Measurements from ENCODE around the gene SMIM36.
"Not testable (repeated sequence)": the region's sequence is repeated elsewhere in the genome, so short reads cannot be mapped to it uniquely, and the experiment has no call there.

The SMIM36 gene

DNA sequence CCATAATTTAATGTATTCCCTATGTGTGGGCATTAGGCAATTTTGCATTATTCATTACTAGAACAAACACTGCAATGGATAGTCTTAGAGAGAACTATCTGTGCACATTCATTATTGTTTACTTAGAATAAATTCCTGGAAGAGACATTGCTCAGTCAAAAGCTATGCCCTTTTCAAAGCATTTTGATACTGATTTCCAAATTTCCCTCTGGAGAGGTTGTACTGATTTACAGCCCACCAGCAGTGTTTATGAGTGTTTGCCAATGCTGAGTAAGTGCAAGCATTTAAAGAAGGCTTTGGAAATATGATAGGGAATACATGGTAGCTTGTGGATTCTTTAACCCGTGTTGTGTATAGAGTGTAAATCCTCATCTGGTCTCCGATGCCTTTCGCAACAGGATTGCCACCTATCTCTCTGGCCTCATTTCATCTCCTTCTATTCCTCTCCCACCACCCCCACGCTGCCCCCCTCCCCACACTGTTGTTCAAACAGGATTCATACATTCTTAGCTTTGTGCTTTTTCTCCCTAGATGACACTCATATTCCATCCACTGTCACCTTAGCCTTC lies 56.3 kb downstream of the SMIM36 start:
- no peak for DNase-seq (ENCODE audit: low spot score)

DNA sequence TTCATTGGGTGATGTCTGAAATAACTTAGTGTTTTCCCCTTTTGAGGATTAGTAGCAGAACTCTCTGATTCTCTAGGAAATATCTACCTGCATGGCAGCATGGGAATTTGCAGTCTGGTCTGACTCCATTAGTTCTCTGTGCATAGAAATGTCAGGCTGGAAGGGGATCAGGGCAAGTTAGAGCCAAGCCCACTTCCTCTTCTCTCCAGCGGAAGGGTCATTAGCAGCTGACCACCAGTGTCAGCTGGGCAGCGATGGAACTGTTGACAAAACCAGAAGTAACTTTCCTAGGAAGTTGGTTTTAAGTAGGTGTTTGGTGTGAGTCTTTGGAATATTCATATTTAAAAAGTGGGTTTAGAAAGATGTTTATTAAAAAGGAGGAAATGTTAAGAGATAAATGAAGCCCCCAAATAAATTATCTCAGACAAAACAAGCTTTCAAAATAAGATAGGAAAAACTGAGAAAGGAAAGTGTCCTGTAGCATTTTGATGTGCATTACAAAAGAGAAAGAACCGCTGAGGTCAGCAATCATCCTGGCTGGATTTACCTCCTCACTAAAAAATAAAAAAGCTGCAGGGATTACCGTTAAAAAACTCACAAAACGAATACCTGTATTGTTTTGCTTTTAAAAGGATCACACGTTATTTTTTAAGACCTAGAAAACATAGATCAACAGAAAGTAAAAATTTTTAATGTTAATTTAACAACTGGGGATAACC lies 57.3 kb downstream of the SMIM36 start:
- DNase-seq (ENCODE audit: low spot score): no peak

DNA sequence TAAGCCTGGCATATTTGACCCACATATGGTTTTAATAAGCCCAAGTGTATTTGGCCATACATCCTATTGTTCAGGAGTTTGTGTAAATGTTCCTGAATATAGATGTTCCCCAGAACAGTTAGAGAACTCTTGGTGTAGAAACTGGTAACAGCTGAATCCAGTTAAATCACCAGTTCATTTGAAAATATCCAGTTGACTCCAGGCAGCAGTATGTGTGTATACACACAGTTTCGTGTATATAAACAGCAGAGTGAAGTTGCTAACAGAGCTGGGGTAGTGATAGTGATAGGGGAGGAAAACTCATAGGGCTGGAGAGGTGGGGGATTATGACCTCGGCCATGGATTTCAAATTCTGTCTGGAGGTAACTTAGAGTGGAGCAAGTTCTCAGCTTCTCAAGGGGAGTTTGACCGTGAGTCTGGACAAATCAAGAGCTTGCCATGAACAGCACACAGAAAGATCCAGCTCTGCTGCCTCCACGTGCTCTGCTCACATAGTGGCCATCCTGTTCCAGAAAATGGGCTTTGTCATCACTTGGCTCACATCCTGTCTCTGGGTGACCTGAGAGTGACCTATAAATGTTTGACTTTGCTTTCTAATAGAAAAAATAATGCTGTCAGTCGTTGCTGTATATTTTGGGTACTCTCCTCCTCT lies 59.0 kb downstream of the SMIM36 start:
- DNase-seq (ENCODE audit: low spot score): no peak

DNA sequence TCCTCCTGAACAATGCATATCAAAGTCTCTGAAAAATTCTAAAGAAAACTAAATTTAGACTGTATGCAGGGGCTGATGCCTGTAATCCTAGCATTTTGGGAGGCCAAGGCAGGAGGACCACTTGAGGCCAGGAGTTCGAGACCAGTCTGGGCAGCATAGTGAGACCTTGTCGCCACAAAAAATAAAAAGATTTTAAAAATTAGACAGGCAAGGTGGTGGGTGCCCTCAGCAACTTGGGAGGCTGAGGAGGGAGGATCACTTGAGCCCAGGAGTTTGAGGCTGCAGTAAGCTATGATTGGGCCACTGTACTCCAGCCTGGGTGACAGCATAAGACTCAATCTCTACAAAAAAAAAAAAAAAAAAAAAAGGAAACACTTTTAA lies 59.5 kb downstream of the SMIM36 start:
- no peak for DNase-seq (ENCODE audit: low spot score)

DNA sequence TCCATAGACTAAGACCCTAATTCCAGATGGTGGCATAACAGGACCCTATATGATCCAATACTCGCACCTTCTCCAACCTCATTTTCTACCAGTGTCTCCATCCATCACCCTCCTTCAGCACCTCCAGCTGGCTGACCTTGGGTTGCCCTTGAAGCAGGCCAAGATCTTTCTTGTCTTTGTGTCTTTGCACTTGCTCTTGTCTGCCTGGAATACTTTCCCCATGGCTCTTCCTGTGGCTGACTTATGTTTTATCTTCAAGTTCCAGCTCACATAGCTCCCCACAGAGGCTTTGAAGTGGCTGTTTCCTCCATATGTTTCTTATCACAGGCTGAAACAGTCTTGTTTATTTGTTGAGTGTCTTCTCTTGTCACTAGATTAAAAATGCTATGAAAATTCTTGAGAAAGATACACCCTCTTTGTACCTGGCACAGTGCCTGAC lies 60.0 kb downstream of the SMIM36 start:
- DNase-seq (ENCODE audit: low spot score): no peak

DNA sequence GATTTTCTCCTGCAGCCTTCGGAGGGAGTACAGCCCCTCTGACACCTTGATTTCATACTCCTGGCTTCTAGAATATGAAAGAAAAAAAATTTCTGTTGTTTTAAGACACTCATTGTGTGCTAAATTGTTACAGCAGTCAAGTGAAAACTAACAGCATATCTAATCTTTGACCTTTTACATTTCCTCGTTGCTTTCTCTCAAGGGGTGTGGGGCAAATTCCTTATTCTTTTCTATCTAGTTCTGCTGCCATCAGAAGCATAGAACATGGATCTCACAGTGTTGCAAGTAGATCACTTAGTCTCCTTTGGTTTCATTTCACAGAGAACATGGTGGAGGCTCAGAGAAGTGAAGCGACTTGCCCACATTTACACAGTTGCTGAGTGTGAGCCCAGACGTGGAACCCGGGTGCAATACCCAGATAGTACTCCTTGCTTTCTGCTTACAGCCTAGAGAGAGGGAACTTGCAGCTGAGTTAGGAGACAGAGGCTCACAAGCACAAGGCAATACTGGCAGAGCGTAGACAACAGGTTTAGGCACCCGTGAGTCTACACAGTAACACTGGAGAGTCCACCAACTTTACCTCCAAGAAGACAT lies 60.9 kb downstream of the SMIM36 start:
- no peak for DNase-seq (ENCODE audit: low spot score)

DNA sequence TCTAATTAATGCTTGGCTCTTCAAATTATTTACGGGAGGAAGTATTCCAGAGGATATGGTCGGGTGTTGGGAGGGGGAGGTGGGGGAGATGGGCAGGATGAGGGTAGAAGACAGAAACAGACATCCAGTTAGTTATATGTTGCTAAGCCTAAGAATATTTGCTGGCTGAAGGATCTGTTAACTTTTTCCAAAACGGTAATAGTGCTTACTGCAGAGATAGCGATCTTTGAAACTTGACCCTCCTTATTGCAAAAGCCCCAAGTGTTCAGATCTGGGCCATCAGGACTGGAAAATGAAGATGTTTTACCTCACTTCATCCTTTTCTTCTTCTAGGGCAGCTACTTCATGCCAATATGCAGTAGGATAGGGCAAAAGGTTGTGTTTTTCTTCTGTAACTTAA lies 62.6 kb downstream of the SMIM36 start:
- DNase-seq (ENCODE audit: low spot score): no peak

DNA sequence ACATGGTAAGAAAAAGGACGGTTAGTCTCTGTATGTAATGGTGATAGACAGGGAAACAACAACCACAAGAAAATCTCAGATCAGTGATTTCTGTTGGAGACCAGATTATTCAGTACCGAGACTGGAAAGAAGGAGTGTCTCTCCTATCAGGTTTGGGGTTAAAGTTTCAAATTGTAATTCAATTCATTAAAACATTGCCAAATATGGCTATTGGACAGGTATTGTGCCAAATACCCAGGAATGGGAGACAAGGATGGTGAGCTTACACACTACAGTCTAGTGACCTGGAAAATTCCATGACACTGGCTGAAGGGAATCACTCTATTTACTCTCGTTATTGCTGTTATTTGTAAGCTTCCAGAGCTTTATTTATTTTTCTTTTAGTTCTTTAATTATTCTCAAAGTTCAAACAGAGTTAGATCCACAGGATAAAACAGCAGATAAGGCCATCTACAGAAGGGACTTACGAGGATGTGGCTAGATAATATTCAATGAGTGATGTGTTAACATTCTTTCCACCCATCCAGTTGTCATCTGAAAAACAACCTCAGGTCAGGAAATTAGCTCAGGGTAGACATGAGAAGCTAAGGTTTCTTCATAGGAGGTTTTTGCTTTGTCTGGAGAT lies 64.6 kb downstream of the SMIM36 start:
- DNase-seq (ENCODE audit: low spot score): no peak

DNA sequence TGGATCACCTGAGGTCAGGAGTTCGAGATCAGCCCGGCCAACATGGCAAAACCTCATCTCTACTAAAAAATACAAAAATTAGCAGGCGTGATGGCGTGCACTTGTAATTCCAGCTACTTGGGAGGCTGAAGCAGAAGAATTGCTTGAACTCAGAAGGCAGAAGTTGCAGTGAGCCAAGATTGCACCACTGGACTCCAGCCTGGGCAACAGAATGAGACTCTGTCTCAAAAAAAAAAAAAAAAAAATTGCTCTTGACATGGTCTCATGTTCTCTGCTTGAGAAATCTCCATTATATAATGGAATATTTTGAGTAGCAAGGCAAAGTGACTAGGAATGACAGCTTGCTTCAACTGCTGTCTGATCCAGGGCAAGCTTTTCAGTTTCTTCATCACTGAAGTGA lies 65.2 kb downstream of the SMIM36 start:
- DNase-seq (ENCODE audit: low spot score): not testable (repeated sequence)

DNA sequence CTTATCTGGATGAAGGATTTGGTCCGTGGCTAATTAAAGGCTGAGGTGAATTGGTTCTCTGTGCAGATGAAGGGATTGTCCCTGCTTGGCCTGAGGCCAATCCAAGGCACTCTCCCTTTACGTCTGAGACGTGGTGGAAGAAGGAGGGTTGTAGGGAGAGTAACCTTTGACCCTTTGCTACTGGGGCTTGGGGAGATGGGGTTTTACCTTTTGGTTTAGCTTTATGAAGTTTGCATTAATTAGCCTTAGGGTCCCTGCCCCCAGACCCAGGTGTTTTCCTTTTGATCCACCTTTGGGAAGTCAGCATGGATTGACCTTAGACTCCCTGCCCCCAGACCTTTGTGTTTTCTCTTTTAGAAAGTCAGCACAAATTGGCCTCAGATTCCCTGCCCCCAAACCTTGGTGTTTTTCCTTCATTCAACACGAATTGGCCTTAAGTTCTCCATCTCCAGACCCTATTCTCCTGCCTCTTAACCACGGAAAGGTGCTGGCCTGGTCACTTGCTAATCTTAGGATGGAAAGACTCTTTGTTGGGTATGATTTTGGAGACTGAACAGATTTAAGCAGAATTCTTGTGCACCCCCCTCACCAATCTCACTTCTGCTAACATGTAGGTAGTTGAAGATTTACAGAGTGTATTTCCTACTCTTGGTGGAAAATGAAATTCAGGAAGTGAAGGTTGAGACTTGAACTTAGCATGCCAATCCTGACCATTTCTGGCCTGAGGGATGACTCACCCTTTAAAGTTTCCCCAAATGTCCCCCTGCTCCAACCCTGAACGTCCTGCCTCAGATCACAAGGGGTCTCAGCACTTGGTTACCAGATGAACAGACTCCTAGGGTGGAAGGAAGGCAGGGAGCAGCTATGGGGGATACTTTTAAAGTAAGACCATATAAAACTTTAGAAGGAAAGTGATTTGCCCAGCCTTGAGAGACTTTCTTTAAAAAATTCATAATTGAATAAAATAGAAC lies 66.5 kb downstream of the SMIM36 start:
- no peak for DNase-seq (ENCODE audit: low spot score)

DNA sequence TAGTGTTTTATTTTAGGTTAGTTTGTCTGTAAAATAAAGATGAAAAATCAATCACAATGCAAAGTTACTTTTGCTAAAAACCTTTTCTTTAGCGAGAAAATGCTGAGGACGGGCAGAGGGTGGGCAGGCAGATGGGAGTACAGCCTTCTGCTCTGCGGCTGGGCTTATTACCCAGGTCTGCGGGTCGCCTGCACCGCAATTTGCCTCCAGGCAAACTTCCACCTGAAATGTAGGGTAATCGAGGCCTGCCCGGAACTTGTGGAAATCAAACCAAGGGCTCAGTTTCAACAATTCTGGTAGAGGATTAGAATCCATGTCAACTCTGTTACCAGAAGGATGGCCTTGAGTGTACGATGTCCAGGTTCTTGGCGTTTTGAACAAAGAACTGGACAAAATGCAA lies 67.3 kb downstream of the SMIM36 start:
- no peak for DNase-seq (ENCODE audit: low spot score)

DNA sequence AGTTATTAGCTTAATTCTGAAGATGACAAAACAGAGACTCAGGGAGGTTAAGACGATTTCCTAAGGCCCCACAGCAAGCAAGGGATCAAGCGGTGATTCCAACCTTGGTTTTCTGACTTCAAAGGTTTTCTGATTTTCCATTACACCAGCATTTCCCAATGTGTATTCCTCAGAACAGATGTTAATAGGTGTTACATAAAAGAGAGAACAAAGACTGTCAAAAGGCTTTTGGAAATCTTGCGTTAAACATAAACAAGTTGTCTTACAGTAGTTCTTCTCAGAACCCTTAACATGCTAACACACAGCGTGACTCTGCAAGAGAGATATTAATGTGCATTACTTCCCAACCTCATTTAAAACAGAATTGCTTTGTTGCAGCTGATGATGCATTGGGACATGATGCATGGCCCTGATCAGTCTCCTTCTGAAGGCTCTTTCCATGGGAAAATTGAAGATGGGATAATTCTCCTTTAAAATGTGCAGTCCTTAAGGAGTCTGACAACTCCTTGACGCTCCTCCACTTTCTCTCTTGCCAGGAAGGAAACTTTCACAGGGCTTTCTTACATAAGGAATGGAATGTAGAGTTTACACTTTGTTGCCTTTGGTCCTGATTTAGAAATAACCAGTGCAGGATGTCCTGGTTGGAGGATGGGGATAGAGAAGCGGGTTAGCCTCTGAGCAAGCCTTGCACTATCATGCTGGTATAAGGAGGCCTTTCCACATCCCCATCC lies 68.1 kb downstream of the SMIM36 start:
- DNase-seq (ENCODE audit: low spot score): no peak

DNA sequence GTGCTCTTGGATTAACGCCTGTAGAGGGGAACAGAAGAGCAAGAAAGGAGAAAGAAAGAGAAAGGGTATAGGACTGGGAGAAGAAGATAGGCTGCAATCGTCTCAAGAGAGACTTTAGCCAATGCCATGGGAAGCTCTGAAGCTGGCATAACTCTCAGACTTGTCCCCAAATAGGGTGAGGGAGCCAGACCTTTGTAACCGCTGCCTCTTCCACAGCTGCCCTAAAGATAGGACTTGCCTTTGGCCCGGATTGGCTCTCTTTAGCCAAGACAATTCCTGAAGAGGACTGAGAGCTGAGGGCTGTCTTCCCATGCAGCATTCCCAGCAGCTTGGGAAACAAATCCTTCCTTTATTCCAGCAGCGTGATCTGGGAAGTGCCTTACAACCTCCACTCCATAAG lies 68.8 kb downstream of the SMIM36 start:
- no peak for DNase-seq (ENCODE audit: low spot score)

DNA sequence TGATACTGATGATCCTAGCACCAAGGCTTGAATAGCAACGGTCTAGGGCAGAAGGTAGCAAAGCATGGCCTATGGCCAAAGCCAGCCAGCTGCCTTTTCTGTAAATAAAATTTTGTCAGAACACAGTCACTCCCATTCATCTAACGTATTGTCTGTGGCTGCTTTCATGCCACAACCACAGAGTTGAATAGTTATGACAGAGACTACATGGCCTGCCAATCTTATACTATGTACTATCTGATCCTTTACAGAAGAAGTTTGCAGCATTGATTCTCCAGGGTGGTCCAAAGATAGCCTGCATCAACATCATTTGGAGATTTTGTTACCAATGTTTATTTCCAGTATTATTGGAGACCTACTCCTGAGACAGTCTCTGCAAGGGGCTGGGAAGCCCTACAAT lies 69.7 kb downstream of the SMIM36 start:
- DNase-seq (ENCODE audit: low spot score): no peak

DNA sequence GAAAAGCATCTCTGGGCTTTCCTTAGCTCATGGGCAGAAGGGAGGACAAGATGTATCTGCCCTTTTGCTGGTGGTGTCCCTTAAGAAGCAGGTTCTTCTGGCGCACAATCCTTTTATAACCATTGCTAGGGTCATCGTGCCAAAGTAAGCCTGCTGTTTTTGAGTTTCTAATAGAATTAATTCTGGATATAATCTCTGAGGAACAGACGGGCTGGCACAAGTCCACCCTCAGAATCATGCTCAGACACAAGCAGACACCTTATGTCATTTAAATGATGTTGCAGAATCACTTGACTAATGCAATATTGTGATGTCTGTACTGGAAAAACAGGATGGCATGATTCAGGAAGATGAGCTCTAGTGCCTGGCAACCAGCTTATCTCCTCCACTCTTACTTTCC lies 70.9 kb downstream of the SMIM36 start:
- no peak for DNase-seq (ENCODE audit: low spot score)

DNA sequence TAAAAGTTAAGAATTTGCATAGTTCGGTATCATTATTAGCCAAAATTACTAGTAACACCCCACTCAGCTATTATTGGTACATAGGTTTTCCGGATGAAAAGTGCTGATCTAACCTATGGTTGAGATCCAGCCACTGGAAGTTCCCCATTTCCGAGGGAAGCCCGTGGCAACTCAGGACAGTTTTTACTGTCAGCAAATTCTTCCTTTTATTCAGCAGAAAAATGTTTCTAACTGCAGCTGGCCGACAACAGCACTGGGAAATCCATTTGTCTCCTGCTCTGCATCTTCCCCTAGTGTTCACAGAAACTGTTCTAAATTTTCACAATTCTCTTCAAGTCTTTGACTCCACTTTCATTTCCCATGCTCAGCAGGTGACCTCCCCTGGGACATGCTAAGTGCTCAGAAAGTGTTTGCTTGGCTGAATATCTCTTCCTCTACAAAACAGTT lies 74.1 kb downstream of the SMIM36 start:
- DNase-seq (ENCODE audit: low spot score): no peak

DNA sequence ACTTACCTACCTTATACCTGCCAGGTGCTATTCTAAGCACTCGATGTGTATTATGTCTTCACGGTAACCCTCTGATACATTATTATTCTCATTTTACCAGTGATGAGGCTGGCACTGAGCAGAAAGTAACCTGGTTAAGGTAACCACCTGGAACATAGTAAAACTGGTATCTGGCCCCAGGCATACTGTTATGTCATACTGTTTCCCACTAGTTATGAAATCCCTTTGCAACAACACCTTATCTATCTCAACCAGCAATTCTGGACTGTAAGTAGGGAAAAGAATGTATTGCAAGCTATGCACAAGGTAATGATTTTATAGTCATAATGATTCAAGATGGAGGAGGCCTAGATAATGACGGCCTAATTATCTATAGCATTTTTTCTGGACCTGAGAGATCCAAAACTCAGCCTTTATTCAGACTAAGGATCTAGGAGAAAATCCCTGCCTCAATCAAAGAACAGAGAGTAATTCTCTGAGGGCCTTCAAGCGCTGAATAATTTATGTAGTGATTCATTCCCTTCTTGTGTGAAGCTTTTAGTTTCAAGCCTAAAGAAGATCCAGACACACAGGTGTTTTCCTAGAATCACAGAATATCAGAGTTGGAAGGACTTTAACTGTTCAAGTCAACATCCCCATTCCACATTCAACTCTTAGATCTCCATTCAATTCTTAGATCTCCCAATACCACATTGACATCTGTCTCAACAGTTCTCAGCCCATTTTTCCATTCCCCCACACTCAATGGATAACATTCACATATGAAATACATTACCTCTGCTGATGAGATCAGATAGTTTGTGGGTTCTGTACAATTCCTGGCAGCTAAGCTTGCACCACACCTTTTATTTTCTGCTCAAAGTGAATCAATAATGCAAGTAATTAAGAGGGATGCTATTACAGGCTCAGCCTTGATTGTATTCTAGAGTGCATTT lies 74.8 kb downstream of the SMIM36 start:
- no peak for DNase-seq (ENCODE audit: low spot score)

DNA sequence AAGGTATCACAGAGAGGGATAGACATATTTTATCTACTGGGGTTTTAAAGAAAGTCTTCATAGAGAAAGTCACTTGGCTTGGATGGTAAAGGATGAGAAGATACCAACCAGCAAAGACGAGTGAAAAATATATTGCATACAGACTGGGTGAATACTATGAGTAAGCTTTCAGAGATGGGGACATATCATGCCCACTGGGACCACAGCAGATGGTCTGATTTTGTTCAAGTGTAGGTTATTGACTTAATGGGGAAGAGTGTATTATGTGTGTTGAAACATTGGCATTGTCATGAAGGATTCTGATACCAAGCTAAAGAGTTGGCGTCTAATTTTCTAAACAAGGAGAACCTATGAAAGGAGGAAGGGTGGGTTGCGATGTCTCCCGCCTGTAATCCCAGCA lies 75.8 kb downstream of the SMIM36 start:
- no peak for DNase-seq (ENCODE audit: low spot score)

DNA sequence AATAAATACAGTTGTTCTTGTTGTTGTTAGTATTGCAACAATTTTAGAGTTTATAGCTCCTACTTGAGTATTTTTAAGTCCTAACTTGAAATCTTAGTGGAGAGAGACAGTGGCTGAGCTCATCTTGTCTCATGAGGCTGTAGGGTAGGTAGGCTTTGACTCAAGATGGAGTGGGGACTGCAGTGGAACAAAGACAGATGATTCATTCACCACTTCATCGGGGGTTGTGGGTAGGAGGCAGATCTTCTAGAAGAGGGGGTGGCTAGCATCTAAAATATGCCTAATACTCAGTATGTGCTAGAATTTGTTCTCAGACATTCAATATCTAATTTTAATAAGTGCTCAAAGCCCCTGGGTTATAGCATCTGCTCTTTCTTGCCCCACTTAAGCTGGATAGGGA lies 76.5 kb downstream of the SMIM36 start:
- DNase-seq (ENCODE audit: low spot score): no peak
